H9 (cell line): Measurements from ENCODE around the gene NOS1AP. TPM values are rescaled to one million over a fixed set of nuclear protein-coding genes. Genes with fewer than 3 reads are reported as not detected.

Experiments
- DNase-seq: peaks from one replicate; pipeline ENCODE4 v3.0.0-alpha.2; 2017
- H2AFZ ChIP-seq: one replicate; pipeline ENCODE4 v1.6.1; 2013; ENCODE audit warnings: mild to moderate bottlenecking, low read length, control low read depth, moderate library complexity
- H2AK5ac ChIP-seq: 2 replicates; pipeline ENCODE4 v1.6.1; 2013; ENCODE audit warnings: low read length, control low read depth, mixed read lengths; ENCODE audit not compliant: insufficient read length
- H2BK120ac ChIP-seq: one replicate; pipeline ENCODE4 v1.6.1; 2013; ENCODE audit warnings: low read depth, mild to moderate bottlenecking, low read length, control low read depth, inconsistent platforms; ENCODE audit not compliant: poor library complexity, severe bottlenecking
- H2BK12ac ChIP-seq: 2 replicates; pipeline ENCODE4 v1.6.1; 2013; ENCODE audit warnings: low read length, control low read depth, mixed read lengths, low read depth; ENCODE audit not compliant: insufficient read length
- H2BK15ac ChIP-seq: 2 replicates; pipeline ENCODE4 v1.6.1; 2013; ENCODE audit warnings: low read depth, low read length, control low read depth
- H2BK20ac ChIP-seq: one replicate; pipeline ENCODE4 v1.6.1; 2013; ENCODE audit warnings: low read depth, mild to moderate bottlenecking, low read length, control low read depth, inconsistent platforms; ENCODE audit not compliant: poor library complexity, severe bottlenecking
- H2BK5ac ChIP-seq: 2 replicates; pipeline ENCODE4 v1.6.1; 2013; ENCODE audit warnings: low read length, control low read depth, mixed read lengths; ENCODE audit not compliant: insufficient read length
- H3K14ac ChIP-seq: 2 replicates; pipeline ENCODE4 v1.6.1; 2013; ENCODE audit warnings: low read length, control low read depth; ENCODE audit not compliant: insufficient read depth
- H3K18ac ChIP-seq: 2 replicates; pipeline ENCODE4 v1.6.1; 2013; ENCODE audit warnings: low read depth, mild to moderate bottlenecking, mixed read lengths, low read length, control low read depth; ENCODE audit not compliant: insufficient read length
- H3K23ac ChIP-seq: 2 replicates; pipeline ENCODE4 v1.6.1; 2013; ENCODE audit warnings: low read length, control low read depth, mixed read lengths, low read depth; ENCODE audit not compliant: insufficient read length
- H3K23me2 ChIP-seq: 2 replicates; pipeline ENCODE4 v1.6.1; 2013; ENCODE audit warnings: low read depth, mild to moderate bottlenecking, mixed read lengths, low read length, control low read depth; ENCODE audit not compliant: insufficient read length, poor library complexity, severe bottlenecking
- H3K27ac ChIP-seq: 2 replicates; pipeline ENCODE4 v1.5.1; 2013; ENCODE audit warnings: low read length, control low read depth, mixed read lengths, low read depth; ENCODE audit not compliant: insufficient read length
- H3K27me3 ChIP-seq: 2 replicates; pipeline ENCODE4 v1.6.1; 2013; ENCODE audit warnings: low read length, control low read depth, inconsistent platforms; ENCODE audit not compliant: insufficient read depth
- H3K4ac ChIP-seq: 2 replicates; pipeline ENCODE4 v1.6.1; 2013; ENCODE audit warnings: low read depth, mild to moderate bottlenecking, control low read depth, inconsistent platforms, low read length, moderate library complexity
- H3K4me1 ChIP-seq: 2 replicates; pipeline ENCODE4 v1.6.1; 2013; ENCODE audit warnings: low read length, control low read depth, inconsistent platforms; ENCODE audit not compliant: insufficient read depth
- H3K4me2 ChIP-seq: 2 replicates; pipeline ENCODE4 v1.6.1; 2013; ENCODE audit warnings: low read length, control low read depth, mixed read lengths; ENCODE audit not compliant: insufficient read length, insufficient read depth
- H3K56ac ChIP-seq: 2 replicates; pipeline ENCODE4 v1.6.1; 2013; ENCODE audit warnings: low read depth, mild to moderate bottlenecking, mixed read lengths, low read length, control low read depth; ENCODE audit not compliant: insufficient read length
- H3K79me1 ChIP-seq: 2 replicates; pipeline ENCODE4 v1.6.1; 2013; ENCODE audit warnings: low read depth, mild to moderate bottlenecking, moderate library complexity, low read length, control low read depth, inconsistent platforms; ENCODE audit not compliant: insufficient read depth, poor library complexity, severe bottlenecking
- H3K79me2 ChIP-seq: 2 replicates; pipeline ENCODE4 v1.6.1; 2013; ENCODE audit warnings: low read length, control low read depth, inconsistent platforms; ENCODE audit not compliant: insufficient read depth
- H3K9ac ChIP-seq: 2 replicates; pipeline ENCODE4 v1.6.1; 2013; ENCODE audit warnings: low read length, control low read depth, mixed read lengths; ENCODE audit not compliant: insufficient read length; ENCODE audit errors: extremely low read depth
- H3K9me3 ChIP-seq: one replicate; pipeline ENCODE4 v1.6.1; 2013; ENCODE audit warnings: low read depth, low read length, inconsistent platforms; ENCODE audit not compliant: control insufficient read depth
- H3T11ph ChIP-seq: one replicate; pipeline ENCODE4 v1.6.1; 2013; ENCODE audit warnings: mild to moderate bottlenecking, low read length, control low read depth, inconsistent platforms
- H4K20me1 ChIP-seq: one replicate; pipeline ENCODE4 v1.6.1; 2013; ENCODE audit not compliant: control insufficient read depth, insufficient read length, insufficient read depth
- H4K5ac ChIP-seq: 2 replicates; pipeline ENCODE4 v1.6.1; 2013; ENCODE audit warnings: low read depth, mild to moderate bottlenecking, mixed read lengths, low read length, control low read depth; ENCODE audit not compliant: insufficient read length
- H4K8ac ChIP-seq: replicated peaks from 2 replicates; pipeline ENCODE4 v1.6.1; 2013; ENCODE audit warnings: low read length, control low read depth, mixed read lengths, low read depth; ENCODE audit not compliant: insufficient read length
- H4K91ac ChIP-seq: 2 replicates; pipeline ENCODE4 v1.6.1; 2013; ENCODE audit warnings: low read depth, mild to moderate bottlenecking, moderate library complexity, mixed read lengths, low read length, control low read depth; ENCODE audit not compliant: insufficient read length
- H3K27ac Mint-ChIP-seq, 3 experiments: 2 replicates in 2 of 3; 3 replicates in 1 of 3; pipeline ENCODE4 v1.8.0; 2020 to 2021; ENCODE audit warnings: mixed read lengths in 3 of 3, mild to moderate bottlenecking in 1 of 3, moderate library complexity in 1 of 3
- H3K27me3 Mint-ChIP-seq: 2 replicates; pipeline ENCODE4 v1.8.0; 2021; ENCODE audit warnings: low read depth, mild to moderate bottlenecking, moderate library complexity, mixed read lengths
- H3K36me3 Mint-ChIP-seq, 3 experiments: 2 replicates in 2 of 3; 3 replicates in 1 of 3; pipeline ENCODE4 v1.8.0; 2020 to 2021; ENCODE audit warnings: low read depth in 3 of 3, mixed read lengths in 3 of 3; ENCODE audit not compliant: insufficient read depth in 1 of 3
- H3K4me1 Mint-ChIP-seq, 2 experiments: 2 replicates each; pipeline ENCODE4 v1.8.0; 2020; ENCODE audit warnings: mixed read lengths in 2 of 2
- H3K4me3 Mint-ChIP-seq, 2 experiments: 2 replicates in 1 of 2; 3 replicates in 1 of 2; pipeline ENCODE4 v1.8.0; 2020 to 2021; ENCODE audit warnings: mild to moderate bottlenecking in 2 of 2, mixed read lengths in 2 of 2, moderate library complexity in 1 of 2
- H3K9me3 Mint-ChIP-seq, 2 experiments: 2 replicates in 1 of 2; 3 replicates in 1 of 2; pipeline ENCODE4 v1.8.0; 2020; ENCODE audit warnings: mild to moderate bottlenecking in 2 of 2, mixed read lengths in 2 of 2, moderate library complexity in 1 of 2
- WGBS: extraction: QIAGEN DNeasy Blood & Tissue Kit; methylation state at CpG from one replicate; pipeline ENCODE4 v1.1.7; 2013; ENCODE audit warnings: missing lambda C conversion rate, low lambda C conversion rate, mixed read lengths; ENCODE audit not compliant: insufficient read length; ENCODE audit errors: extremely low coverage; 5-methylcytosine and 5-hydroxymethylcytosine counted together
- total RNA-seq: library from RNA; stranded (reverse); gene quantifications from 2 replicates; pipeline ENCODE4 v1.2.1, GENCODE V29; 2021
- TF ChIP-seq, protein P1 (sequence below): fragments of 200-600 bp; sonication (generic); conservative IDR thresholded peaks from 3 replicates; pipeline ENCODE4 v1.8.0; 2021; ENCODE audit warnings: antibody characterized with exemption, mild to moderate bottlenecking

NOS1AP gene
- total RNA-seq, 1 experiment from 2014 or later, result 8.4 TPM

DNA sequence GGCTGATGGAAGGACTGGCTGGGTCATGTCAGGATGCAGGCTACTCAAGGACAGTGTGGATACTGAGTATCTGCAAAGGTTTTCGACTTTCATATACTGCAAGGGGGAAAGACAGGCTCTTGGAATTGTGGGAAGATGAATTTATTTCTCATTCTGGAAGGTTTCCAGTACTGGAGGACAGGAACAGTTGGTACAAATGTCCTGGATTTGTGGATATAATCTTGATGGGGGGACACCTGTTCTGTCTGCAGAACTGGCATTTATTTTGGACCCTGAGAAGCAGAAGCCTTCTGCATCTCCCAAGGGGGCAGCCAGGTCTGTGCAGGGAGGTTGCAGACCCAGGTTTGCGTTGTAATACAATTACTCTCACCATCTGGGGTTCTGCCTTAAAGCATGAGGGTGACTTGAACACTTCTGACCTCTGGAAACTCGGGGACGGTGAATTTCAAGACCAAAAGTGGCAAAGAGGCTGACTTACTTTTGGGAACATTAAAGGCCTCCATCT is 65.8 kb downstream of the NOS1AP start:
- H3K27ac ChIP-seq, result no peak overlapping the region
- no peak overlapping the region for H3K4me2 ChIP-seq
- no peak overlapping the region for H3K56ac ChIP-seq
- no CpG with 5 or more reads among the region's 4 CpGs for WGBS
- no peak overlapping the region for H2BK120ac ChIP-seq
- H2BK15ac ChIP-seq, result no peak overlapping the region
- H3T11ph ChIP-seq, result no peak overlapping the region
- Mint-ChIP-seq H3K36me3 (no peaks in the 10 kb centered on the region; a peak in 2 of 7 replicates), H3K27ac (no peak overlapping the region), H3K4me1 (peaks cover 25 to 27% of the 10 kb centered on the region in 2 experiments), H3K9me3 (no peaks in the 10 kb centered on the region), H3K4me3 (no peak overlapping the region), H3K27me3 (no peaks in the 10 kb centered on the region)
- H2BK5ac ChIP-seq, result no peak overlapping the region
- no peak overlapping the region for H2BK20ac ChIP-seq
- H2AK5ac ChIP-seq, result no peak overlapping the region
- no peak overlapping the region for H3K4ac ChIP-seq
- no peaks in the 10 kb centered on the region for H3K9me3 ChIP-seq
- peaks cover 6% of the 10 kb centered on the region; the same call in 1 of the 2 replicates for H3K4me1 ChIP-seq
- H3K27me3 ChIP-seq, result no peaks in the 10 kb centered on the region
- no peak overlapping the region for H3K9ac ChIP-seq
- no peak overlapping the region for H4K8ac ChIP-seq
- no peak overlapping the region for H3K23ac ChIP-seq
- no peak overlapping the region for H3K14ac ChIP-seq
- no peaks in the 10 kb centered on the region for H3K23me2 ChIP-seq
- H4K5ac ChIP-seq, result no peak overlapping the region
- H2BK12ac ChIP-seq, result no peak overlapping the region
- no peak overlapping the region for H4K91ac ChIP-seq
- no peak overlapping the region for H2AFZ ChIP-seq
- no peaks in the 10 kb centered on the region for H4K20me1 ChIP-seq
- no peaks in the 10 kb centered on the region for H3K79me1 ChIP-seq
- no peak overlapping the region for H3K18ac ChIP-seq
- DNase-seq, result no peak
- no peaks in the 10 kb centered on the region for H3K79me2 ChIP-seq
- TF ChIP-seq, protein P1, sequence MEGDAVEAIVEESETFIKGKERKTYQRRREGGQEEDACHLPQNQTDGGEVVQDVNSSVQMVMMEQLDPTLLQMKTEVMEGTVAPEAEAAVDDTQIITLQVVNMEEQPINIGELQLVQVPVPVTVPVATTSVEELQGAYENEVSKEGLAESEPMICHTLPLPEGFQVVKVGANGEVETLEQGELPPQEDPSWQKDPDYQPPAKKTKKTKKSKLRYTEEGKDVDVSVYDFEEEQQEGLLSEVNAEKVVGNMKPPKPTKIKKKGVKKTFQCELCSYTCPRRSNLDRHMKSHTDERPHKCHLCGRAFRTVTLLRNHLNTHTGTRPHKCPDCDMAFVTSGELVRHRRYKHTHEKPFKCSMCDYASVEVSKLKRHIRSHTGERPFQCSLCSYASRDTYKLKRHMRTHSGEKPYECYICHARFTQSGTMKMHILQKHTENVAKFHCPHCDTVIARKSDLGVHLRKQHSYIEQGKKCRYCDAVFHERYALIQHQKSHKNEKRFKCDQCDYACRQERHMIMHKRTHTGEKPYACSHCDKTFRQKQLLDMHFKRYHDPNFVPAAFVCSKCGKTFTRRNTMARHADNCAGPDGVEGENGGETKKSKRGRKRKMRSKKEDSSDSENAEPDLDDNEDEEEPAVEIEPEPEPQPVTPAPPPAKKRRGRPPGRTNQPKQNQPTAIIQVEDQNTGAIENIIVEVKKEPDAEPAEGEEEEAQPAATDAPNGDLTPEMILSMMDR, result no peak
